HG02610 (cell line): ENCODE measurements around the gene KAT8.
A peak's percentile ranks its signal among the peaks of the same experiment; 100 is the strongest.
"Not testable (repeated sequence)": the region's sequence is repeated elsewhere in the genome, so short reads cannot be mapped to it uniquely, and the experiment has no call there.

Experiments used
- ATAC-seq: cut with Tn5 transposase; IDR thresholded peaks from one replicate; pipeline ENCODE4 v1.9.1; 2021; ENCODE audit warnings: mild to moderate bottlenecking, moderate library complexity; ENCODE audit not compliant: unreplicated experiment

Gene KAT8

DNA sequence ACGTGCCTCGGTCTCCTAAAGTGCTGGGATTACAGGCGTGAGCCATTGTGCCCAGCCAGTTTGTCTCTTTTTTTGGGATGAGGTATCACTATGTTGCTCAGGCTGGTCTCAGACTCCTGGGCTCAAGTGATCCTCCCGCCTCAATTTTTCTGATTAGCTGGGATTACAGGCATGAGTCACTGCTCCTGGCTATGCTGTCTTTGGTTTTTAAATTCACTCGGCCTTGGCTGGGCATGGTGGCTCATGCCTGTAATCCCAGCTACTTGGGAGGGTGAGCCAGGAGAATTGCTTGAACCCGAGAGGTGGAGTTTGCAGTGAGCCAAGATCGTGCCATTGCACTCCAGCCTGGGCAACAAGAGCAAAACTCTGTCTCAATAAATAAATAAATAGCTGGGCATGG is 27.0 kb downstream of the KAT8 start:
- ATAC-seq, result not testable (repeated sequence)

DNA sequence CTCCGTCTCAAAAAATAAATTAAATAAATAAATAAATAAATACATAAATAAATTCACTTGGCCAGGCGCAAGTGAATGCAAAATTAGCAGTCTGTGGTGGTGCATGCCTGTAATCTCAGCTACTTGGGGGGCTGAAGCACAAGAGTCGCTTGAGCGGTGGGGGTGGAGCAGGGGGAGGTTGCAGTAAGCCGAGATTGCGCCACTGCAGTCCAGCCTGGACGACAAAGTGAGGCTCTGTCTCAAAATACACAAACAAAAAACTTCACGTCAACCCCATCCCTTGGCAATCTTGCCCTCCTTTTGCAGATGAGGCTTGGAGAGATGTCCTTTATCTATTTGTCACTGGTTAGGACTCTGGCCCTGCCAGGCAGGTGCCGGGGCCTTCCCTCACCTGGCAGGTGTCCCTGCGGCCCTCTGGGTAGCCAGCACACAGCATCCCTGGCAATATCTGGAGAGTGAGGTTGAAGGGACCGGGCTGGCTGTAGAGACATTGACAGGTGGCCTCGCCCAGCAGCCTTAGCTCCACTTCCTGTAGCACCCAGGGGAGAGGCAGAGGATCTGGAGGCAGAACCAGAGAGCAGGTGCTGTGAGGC is 28.0 kb downstream of the KAT8 start:
- ATAC-seq, result no peak

DNA sequence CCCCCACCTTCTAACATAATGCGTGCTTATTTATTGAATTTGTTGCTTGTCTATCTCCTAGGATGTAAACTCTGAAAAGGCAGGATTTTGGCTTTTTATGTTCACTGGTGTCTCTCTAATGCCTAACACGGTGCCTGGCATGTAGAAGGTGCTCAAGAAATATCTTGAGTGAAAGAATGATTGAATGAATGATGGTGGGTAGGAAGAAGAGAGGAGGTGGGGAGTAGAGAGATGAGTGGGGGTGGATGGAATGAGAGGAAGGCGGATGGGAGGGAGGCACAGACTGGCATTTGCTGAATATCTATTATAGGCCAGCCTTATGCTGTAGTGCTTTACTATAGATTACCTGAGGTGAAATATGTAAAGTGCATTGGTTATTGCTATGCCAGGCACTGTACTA is 30.1 kb downstream of the KAT8 start:
- ATAC-seq, result no peak

DNA sequence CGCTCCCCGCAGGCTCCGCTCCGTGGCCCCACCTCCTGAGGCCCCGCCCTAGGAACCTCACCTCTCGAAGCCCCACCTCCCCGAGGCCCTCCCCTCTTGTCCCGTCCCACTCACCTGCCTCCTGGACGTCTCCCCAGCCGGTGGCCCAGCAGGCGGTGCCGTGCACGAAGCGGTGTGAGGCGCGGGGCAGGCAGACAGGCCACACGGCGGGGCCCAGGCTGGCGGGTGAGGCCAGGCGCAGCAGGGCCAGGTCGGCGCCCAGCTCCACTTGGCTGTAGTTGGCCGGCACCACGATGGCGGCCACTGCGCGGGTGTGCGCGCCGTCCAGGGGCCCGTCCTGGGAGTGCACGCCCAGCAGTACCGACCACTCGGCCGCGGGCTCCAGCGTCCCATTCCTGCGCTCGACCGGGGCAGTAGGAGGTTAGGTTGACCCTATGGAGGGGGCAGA is 30.8 kb downstream of the KAT8 start:
- no peak for ATAC-seq

DNA sequence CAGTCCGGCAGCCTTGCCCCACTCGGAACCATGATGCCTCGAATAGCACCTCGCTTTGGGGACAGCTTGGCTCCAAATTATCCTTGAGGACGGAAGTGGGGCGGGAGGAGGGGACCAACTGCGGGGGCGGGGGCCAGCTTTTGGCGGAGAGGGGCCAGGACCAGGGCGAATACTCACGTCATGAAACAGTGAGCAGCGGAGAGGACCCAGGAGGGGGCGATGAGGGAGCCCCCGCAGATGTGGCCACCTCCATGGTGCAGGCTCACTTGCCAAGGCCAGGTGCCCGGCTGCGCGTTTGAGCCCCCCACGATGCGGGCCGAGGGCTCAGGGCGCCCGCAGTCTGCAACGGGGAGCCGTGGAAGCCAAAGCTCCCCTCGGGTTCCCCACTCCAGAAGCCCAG is 31.4 kb downstream of the KAT8 start:
- no peak for ATAC-seq

DNA sequence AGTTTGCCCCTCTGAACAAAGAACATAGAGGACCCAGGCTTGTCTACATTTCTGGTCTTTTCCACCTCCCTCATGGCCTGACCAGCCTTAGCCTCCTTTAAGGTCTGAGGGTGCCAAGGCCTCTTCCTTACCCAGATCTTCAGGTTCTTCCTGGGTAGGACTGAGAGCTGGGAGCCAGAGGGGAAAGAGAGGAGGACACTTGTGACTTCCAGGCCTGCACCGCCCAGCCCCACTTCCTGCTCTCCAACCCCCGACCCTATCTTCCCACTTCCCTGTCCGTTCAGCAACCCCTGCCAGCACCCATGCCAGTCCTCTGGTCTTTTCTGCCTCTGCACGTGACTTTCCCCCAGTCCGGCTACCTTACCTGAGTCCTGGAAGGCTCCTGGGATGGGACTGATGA is 31.9 kb downstream of the KAT8 start:
- ATAC-seq, result no peak

DNA sequence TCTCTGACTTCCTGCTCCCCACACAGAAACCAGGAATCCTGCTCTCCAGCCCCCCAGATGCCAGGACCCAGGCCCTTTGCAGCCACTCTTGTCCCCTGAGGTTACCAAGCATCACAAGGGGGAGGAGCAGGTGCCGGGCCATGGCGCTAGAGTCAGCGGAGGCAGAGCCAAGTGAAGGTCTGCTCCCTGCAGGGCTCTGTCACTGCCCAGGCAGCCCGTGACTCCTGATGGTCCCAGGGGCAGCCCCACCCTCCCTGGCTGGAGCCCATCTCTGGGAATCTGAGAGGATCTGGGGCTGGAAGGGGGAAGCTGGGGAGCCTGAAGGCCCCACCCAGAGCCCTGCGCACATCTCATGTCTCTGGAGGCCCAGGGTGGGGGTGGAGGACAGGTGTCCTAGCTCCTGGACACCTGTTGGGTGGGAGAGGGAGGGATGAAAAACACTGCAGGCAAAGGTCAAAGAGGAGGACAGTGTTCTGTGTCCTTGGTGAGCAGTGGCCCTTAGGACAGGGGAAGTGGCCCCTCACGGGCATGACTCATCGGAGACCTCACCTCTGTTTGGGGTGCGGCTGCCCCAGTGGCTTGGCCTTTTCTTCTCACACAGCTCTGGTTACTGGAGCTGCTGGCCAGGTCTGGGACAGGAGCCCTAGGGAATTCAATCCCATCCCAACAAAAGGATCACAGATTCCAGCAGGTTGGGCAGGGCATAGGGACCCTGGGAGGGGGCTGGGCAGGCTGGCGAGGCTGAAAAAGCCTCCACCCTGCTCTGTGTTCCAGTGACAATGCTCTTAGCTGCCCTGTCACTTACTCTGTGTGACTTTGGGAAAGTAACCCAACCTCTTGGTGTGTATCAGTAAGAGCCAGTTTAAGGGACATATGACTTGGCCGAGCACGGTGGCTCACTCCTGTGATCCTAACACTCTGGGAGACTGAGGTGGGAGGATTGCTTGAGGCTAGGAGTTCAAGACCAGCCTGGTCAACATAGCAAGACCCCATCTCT is 32.7 kb downstream of the KAT8 start, which contains the start of gene PRSS36:
Gene PRSS36 (minus strand): TSS at position 173 of the 997 bp plus-strand sequence. CDS start 31 bp downstream, at position 142.
- no peak for ATAC-seq

DNA sequence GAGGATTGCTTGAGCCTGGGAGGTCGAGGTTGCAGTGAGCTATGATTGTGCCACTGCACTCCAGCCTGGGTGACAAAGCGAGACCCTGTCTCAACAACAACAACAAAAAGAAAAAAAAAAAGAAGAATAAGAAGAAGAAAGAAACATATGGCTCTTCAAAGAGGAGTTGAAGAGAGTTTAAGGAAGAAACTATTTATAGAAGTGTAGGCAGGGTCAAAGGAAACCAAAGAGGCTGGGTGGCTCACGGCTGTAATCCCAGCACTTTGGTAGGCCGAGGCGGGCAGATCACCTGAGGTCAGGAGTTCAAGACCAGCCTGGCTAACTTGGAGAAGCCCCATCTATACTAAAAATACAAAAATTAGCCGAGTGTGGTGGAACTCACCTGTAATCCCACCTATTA is 33.5 kb downstream of the KAT8 start:
- ATAC-seq, result not testable (repeated sequence)

DNA sequence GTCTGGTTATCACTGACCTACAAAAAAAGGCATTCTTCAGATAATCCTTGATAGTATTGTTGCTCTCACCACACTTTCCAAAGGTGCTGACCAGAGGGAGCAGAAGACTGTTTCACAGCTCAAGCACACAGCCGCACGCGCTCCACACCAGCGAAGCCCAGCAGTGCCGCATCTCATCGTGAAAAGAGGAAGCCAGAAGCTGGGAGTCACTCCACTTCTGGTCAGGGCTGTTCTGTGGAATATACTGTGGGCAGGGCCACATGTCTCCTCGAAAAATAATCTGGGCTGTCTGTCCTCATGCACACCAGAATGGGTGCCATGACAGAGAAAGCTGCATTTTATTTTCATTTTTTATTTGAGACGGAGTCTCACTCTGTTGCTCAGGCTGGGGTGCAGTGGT is 39.7 kb downstream of the KAT8 start:
- no peak for ATAC-seq

DNA sequence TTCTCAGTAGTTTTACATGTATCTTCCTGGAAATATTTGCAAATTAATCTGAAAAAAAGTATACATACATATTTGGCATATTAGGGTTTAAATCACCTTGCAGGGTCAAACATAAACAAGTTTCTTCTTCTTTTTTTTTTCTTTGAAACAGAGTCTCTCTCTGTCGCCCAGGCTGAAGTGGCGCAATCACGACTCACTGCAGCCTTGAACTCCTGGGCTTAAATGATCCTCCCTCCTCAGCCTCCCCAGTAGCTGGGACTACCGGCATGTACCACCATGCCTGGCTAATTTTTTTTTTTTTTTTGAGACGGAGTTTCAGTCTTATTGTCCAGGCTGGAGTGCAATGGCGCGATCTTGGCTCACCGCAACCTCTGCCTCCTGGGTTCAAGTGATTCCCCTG is 49.9 kb downstream of the KAT8 start:
- ATAC-seq, result no peak

DNA sequence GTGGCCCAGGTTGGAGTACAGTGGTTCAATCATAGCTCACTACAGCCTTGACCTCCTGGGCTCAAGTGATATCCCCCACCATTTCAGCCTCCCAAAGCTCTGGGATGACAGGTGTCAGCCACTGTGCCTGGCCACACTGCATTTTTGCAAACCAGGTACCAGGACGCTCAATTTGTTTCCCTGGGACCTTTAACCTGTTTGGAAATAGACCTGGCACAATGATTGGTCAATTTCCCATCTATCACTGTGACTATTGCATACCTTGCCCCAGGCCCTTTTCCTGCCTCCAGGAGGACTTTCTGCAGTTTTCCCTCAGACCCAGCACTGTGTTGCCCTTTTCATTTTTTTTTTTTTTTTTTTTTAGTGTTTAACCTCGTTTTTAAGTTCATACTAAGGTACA is 51.4 kb downstream of the KAT8 start:
- ATAC-seq, result no peak

DNA sequence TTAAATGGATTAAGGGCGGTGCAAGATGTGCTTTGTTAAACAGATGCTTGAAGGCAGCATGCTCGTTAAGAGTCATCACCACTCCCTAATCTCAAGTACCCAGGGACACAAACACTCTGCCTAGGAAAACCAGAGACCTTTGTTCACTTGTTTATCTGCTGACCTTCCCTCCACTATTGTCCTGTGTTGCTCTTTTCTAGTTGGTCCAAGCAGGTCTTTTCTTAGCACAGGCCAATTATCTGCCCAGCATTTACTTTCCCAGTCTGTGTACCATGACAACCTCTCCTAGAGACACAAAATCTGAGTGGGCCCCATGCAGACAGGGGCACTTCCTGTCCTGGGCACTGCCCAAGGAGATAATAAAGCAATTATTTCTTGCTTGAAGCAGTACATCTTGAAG is 52.6 kb downstream of the KAT8 start:
- ATAC-seq, result not testable (repeated sequence)

DNA sequence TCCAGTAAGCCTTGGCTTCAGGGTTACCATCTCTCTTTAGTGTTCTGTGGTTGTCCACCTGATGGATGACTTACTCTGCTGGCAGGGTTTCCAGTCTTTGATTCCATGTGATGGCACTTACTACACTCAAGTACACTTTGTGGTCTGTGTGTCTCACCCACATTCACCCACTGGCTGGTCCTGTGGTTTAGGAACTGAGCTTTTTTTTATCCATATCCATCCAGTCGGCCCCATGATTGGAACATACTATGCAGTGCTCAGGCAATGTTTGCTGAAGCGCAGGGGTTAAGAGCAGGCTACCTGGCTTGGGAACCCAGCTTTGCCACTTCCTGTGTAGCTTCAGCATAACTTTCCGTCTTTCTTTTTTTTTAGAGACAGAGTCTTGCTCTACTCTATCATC is 59.7 kb downstream of the KAT8 start:
- no peak for ATAC-seq

DNA sequence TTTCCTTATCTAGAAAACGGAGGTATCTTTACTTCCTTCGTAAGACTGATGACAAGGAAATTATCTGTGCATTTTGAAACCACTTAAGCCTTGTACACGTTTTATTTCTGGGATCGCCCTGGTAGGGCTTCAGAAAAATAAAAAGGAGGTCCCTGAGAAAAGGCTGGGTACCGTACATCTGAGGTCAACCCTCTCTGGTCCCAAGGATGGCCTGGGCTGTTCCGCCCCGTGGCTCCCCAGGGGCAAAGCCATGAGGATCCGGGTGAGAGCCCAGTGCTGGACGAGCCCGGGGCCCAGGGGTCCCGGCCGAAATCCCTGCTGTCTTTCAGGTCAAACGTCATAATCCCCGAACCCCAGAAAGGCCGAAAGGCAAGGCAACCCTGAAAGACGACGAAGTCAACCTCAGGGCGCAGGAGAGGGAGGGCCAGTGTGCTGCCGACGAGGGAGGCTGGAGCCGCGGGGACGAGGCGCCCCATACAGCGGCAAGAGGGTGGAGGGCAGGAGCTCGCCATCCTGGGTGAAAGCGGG is 61.8 kb downstream of the KAT8 start:
- peak; percentile 8 for ATAC-seq

DNA sequence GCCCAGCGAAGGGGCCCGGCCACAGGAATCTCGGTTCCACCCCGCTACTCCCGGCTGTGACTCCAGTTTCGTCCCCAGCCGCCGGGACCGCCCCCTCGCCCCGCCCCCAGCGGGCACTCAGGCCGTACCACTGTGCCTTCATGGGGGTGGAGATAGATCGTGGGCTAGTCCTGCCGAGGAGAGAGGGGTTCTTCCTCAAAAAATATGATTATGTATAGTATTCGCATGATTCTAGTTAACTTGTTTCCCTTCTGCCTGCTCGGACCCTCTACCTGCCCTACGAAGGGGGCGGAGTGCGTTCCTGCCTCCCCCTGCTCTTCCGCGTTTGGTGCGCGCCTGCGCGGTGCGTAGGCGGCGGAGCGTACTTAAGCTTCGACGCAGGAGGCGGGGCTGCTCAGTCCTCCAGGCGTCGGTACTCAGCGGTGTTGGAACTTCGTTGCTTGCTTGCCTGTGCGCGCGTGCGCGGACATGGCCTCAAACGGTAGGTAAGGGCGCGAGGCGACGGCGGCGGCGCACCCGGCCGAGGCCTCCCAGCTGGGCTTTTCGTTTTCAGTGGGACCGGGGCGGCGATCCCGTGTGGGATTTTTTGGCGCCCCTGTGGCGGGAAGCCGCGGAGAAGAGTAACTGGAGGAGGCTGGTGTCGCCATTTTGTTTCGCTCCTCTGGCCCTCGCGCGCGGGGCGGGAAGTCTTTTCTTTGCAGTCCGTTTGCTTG is 62.4 kb downstream of the KAT8 start, which contains the start of gene FUS:
Gene FUS (plus strand): TSS at position 393 of the 713 bp plus-strand sequence. CDS start 76 bp downstream, at position 469.
- ATAC-seq, result peak; percentile 54
